Liver (tissue), 3 donors: Measurements from ENCODE around the gene RNASE8.

Source experiments
- CTCF ChIP-seq: fragments of 150-350 bp; IDR thresholded peaks from 2 replicates; pipeline ENCODE4 v1.5.1; 2017; ENCODE audit warnings: improper control_type of control experiment, low read depth, low read length; ENCODE audit not compliant: missing input control
- GABPA ChIP-seq, 2 donors: IDR thresholded peaks in 1 of 2; conservative IDR thresholded peaks in 1 of 2; 2 replicates each; pipeline ENCODE4 v1.6.1; 2016; ENCODE audit warnings: antibody characterized with exemption in 2 of 2, mild to moderate bottlenecking in 1 of 2, moderate library complexity in 1 of 2
- MAX ChIP-seq: IDR thresholded peaks from 2 replicates; pipeline ENCODE4 v1.6.1; 2016; ENCODE audit warnings: antibody characterized with exemption
- REST ChIP-seq: IDR thresholded peaks from 2 replicates; pipeline ENCODE4 v1.6.1; 2016; ENCODE audit warnings: antibody characterized with exemption, mild to moderate bottlenecking
- SP1 ChIP-seq: IDR thresholded peaks from 2 replicates; pipeline ENCODE4 v1.6.1; 2018; ENCODE audit warnings: antibody characterized with exemption, mild to moderate bottlenecking
- donor health status: healthy.
- donor health status: healthy.

- TF ChIP-seq CTCF (no peak), GABPA (IDR thresholded peaks at IDR 0.05 in 1 of 2, conservative IDR thresholded peaks at IDR 0.05 in 1 of 2) (no peak), REST (no peak), MAX (no peak), SP1 (no peak)
These were observed 45.1 kb downstream of the RNASE8 start for GRCh38 chr14:21102521-21103410.
